ENCODE measurements around the gene KCNH8.

GRCh38 chr3:19124752-19125151 lies 23.6 kb upstream of the KCNH8 start:
- TF ChIP-seq POLR2A (IDR thresholded peaks at IDR 0.05; ENCODE audit: low read depth, low read length) (no peak), TBL1XR1 (IDR thresholded peaks at IDR 0.05; ENCODE audit: low read depth, low read length) (no peak)
